DMS114 treated with DMSO at 0.1 percent for 48 hours (cell line): ENCODE measurements around the gene SERTAD3.
"Not testable (repeated sequence)": the region's sequence is repeated elsewhere in the genome, so short reads cannot be mapped to it uniquely, and the experiment has no call there.

ENCODE experiments used
- DNase-seq: peaks from one replicate; lab custom pipeline; 2025; ENCODE audit not compliant: unreplicated experiment; lab: John Stamatoyannopoulos, UW

The SERTAD3 gene

DNA sequence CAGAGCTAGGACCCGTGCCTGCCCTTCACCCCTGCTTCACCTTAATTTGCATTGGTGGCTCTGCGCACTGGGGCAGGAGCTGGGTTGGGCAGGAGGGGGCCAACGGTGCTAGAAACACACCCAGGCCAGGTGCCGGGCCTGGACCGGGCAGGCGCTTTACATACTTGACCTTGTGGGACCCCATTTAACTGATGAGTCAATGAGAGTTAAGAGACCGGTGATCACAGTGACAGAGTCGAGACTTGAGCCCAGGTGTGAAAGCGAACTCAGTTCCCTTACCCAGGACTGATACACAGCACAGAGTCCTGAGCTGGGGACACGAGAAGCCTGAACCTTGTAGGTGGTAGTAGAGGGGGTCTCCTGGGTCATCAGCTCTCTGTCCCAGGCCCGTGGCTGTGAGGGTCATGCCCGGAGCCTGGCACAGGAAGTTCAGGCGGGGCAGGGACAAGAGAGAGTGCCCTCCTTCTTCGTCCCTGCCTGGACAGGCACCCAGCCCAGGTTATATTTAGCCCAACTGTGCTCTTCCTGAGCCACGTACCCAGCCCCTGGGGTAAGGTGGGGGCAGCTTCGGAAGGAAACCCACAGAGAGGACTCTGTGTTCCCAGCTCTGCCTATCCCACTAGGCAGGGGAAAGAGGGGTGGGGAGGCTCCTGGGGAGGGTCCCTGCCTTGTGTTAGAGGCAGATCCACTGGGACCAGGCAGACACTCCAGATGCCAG is 32.9 kb downstream of the SERTAD3 start:
- no peak for DNase-seq

- no peak for DNase-seq
Measured at GRCh38 chr19:40410030-40410389, 34.1 kb downstream of the SERTAD3 start.

- not testable (repeated sequence) for DNase-seq
Measured at GRCh38 chr19:40408598-40408925, 35.6 kb downstream of the SERTAD3 start.

DNA sequence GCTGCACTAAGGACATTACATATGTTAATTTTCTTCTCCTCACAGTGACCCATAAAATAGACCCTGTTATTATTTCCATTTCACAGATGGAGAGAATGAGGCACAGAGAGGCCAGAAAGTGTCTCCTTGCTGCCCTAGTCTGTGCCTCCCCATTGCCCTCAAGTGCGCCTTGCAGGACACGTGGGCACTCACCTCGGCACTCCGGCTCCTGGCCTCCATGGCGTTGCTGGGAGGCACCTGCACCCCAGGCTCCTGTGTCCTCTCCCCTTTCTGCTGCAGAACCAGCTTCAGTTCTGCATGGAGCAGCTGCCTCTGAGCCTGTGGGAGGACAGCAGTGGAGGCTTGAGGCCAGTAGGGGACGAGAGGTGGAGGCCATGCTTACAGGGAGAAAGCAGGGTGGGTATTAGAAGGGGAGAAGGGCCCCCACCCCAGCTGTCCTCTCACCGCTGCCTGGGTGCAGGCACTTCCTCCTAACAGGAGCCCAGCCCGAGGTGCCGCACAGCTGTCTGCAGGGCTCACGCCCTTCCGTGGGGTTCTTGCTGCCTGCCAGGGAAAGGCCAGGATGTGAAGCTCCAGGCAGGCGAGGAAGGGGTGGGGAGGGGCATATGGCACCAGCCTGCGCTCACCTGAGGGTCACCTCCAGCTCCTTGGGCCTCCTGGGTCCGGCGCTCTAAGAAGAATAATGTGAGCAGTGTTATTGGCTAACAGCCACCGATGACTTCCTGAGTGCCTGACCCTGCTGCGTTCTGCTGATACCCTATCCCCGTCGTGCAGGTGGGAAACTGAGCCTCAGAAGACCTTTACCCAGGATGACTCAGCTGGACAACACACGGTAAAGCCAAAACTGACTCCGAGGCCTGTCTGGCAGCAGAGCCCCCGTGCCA is 36.2 kb downstream of the SERTAD3 start:
- no peak for DNase-seq

DNA sequence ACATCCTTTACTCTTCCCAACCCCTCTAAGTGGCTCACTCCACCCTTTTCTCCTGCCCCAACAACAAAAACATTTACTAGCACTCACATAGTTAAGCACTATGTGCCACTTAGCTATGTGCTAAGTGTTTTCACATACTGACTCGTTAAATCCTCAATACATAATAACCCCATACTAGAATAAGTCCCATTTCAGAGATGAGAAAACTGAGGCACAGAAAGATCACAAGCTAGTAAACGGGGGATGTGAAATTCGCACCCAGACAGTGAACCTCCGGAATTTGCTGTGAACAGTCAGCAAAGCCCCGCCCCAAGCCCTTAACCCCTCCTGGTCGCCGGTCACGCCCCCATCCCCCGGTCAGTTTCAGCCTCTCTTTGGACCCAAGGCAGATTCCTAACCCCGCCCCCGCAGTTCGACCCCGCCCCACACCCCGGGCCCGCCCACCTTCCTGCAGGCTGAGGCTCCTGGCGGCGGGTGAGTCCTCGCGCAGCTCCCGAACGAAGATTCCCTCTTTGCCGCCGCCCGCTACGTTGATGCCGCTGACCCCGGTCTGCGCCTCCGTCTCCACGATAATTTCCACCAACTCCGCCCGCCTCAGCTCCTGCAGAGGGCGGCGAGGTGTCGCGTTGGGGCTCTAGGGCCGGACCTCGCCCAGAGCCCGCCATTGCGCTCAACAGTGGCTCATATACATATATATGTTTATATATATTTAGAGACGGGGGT is 40.7 kb downstream of the SERTAD3 start:
- DNase-seq, result peak; percentile 86

GRCh38 chr19:40400559-40400958 is 43.6 kb downstream of the SERTAD3 start:
- DNase-seq, result no peak

DNA sequence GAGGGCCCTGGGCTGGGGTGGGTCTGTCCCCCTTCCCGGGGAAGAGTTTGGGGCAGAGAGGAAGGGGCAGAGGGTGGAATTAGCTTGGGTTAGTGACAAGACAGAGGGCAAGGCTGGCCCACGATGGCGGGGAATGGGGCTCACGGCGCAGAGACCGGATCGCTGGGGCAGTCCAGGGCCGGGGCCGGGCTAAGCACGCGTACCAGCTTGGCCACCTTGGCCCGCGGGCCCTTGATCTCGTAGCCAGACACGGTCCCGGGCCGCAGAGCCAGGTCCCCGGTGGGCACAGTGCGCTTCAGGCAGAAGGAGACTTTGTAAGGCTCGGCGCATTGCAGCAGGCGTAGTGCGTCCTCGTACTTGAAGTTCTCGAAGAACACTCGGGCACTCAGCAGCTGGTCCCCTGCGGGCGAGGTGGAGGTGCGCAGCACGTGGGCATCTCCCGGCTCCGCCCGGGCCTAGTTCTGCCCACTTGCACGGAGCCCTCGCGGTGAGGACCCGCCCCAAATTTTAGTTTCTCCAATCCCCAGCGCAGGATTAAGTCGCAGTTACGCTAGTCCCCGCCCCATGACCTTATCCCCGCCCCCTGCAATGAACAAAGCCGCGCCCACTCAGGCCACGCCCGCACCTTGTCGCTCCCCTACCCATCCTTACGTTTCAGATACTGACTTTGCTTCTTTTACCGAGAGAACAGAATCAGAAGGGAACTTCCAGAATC is 45.6 kb downstream of the SERTAD3 start:
- DNase-seq, result no peak

GRCh38 chr19:40397568-40397906 is 46.6 kb downstream of the SERTAD3 start:
- DNase-seq, result no peak

DNA sequence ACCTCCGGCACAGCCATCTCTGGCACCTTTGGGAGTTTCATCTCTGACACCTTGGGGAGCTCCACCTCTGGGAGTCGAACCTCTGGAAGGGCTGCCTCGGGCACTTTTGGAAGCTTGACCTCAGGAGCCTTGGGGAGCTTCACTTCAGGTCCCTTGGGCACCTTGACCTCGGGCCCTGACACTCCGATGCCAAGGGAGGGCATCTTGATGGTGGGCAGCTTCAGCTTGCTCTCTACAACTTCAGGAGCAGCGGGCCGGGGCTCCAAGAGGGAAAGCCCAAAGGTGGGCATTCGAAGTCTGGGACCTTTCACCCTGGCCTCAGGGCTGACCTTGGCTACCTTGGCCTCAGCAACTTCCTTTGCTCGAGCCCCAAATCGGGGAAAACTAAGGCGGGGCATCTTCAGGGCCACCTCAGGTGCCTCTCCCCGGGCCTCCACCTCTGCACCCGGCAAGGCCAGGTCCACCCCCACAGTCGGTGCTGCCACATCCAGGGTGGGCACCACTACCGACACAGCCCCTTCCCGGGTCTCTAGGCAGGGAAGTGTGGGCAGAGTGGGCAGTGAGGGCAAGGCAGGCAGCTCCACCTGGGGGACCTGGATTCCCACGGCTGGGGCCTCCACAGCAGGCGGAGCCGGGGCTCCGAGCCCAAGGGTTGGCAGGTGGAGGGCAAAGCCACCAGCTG is 47.1 kb downstream of the SERTAD3 start:
- DNase-seq, result no peak

- DNase-seq, result no peak
Measured at GRCh38 chr19:40395956-40396355, 48.2 kb downstream of the SERTAD3 start.

- no peak for DNase-seq
Measured at GRCh38 chr19:40394816-40395210, 49.3 kb downstream of the SERTAD3 start.

DNA sequence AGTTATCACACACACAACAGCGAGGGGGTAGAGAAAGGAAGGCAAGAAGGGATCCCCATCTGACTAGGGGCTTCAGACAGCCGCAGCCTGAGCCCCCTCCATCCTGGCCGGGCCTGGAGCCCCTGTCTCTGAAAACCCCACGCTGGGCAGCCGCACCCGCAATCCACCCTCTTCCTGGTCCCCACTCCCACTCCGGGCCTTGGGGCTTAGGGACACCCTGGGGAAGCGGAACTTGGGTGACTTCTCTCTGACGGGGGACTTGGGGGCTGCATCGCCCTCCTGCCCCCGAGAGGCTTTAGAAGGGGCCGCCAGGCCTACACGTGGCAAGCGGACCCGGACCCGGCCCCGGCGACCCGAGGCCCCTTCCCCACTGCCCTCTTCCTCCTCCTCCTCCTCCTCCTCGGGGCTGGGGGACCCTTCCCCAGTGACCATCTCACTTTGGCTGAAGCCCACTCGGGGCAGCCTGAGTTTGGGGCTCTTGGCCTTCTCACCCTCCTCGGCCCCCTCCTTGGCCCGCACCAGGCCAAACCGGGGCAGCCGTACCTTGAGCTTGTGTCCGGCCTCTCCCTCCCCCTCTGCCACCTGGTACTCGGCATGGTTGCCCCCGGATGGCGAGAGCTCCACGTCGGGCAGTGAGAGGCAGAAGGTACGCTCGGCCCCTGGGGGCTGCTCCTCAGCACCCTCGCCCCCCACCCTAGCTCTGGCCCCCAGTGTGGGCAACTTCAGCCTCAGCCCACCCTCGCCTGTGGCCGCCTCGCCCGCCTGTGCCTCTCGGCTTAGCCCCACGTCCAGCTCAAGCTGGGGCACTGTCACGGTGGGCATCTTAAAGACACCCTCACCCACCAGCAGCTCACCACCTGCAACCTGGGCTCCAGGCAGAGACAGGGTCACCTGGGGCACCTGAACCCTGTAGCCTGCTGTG is 50.0 kb downstream of the SERTAD3 start:
- no peak for DNase-seq

- no peak for DNase-seq
Measured at GRCh38 chr19:40392894-40393517, 51.1 kb downstream of the SERTAD3 start.

GRCh38 chr19:40392123-40392522 is 52.0 kb downstream of the SERTAD3 start:
- no peak for DNase-seq
